Suprapubic skin (tissue), 4 donors: Measurements from ENCODE around the gene PDE9A. TPM values are rescaled to one million over a fixed set of nuclear protein-coding genes. Genes with fewer than 3 reads are reported as not detected.
A peak's percentile ranks its signal among the peaks of the same experiment; 100 is the strongest.

Experiments used
- DNase-seq, 2 donors: peaks; one replicate each; pipeline ENCODE4 v3.0.0-alpha.2; 2019; ENCODE audit warnings: low spot score in 2 of 2
- H3K27ac ChIP-seq: fragments of 200-600 bp; sonication (generic); one replicate; pipeline ENCODE4 v1.5.1; 2019
- H3K27me3 ChIP-seq: fragments of 200-600 bp; sonication (generic); one replicate; pipeline ENCODE4 v1.5.1; 2019
- H3K36me3 ChIP-seq: fragments of 200-600 bp; sonication (generic); one replicate; pipeline ENCODE4 v1.5.1; 2019
- H3K4me1 ChIP-seq: fragments of 200-600 bp; sonication (generic); one replicate; pipeline ENCODE4 v1.5.1; 2019
- H3K4me3 ChIP-seq: fragments of 200-600 bp; sonication (generic); one replicate; pipeline ENCODE4 v1.5.1; 2019; ENCODE audit warnings: mild to moderate bottlenecking
- H3K9me3 ChIP-seq: fragments of 200-600 bp; sonication (generic); one replicate; pipeline ENCODE4 v1.5.1; 2019
- EP300 ChIP-seq: sonication (generic); formaldehyde crosslinking; IDR thresholded peaks from one replicate; pipeline ENCODE4 v1.6.1; 2017; ENCODE audit warnings: antibody characterized with exemption
- POLR2A ChIP-seq, 2 donors: fragments of 450-650 bp; IDR thresholded peaks; one replicate each; pipeline ENCODE4 v1.6.1; 2017; ENCODE audit warnings: antibody characterized with exemption in 2 of 2, mild to moderate bottlenecking in 2 of 2, moderate library complexity in 2 of 2
- POLR2AphosphoS5 ChIP-seq, 3 donors: sonication (generic); formaldehyde crosslinking; IDR thresholded peaks; one replicate each; pipeline ENCODE4 v1.6.1; 2017; ENCODE audit warnings: antibody characterized with exemption in 3 of 3
- WGBS: methylation state at CpG from one replicate; pipeline ENCODE4 v1.1.5; 2018; 5-methylcytosine and 5-hydroxymethylcytosine counted together
- total RNA-seq, 4 donors: library from RNA; depleted of rRNA; stranded (reverse); fragments of >200 nt; gene quantifications; one replicate each; pipeline ENCODE4 v1.1.0, GENCODE V29; 2016
- TF ChIP-seq, protein P1 (sequence below), 2 donors: fragments of 200-600 bp in 1 of 2; fragments of 450-650 bp in 1 of 2; sonication (generic) in 1 of 2; IDR thresholded peaks; one replicate each; pipeline ENCODE4 v1.5.1; 2016 to 2019; ENCODE audit warnings: antibody characterized with exemption in 2 of 2, mild to moderate bottlenecking in 1 of 2, moderate library complexity in 1 of 2

Gene PDE9A
- total RNA-seq, 4 donors from 2014 or later, result 4.5 to 12.0 (median 7.1) TPM

DNA sequence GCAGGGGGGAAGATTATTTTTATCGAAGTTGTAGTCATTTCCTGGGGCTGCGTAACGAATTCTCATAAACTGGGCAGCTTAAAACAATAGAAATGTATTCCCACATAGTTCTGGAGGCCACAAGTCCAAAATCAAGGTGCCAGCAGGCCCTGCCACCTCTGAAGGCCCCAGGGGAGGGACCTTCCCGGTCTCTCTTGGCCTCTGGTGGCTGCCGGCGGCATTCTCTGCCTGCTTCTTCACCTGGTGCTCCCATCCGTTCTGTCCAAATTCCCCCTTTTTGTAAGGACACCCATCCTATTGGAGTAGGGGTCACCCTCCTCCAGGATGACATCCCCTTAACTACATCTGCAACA is 92.8 kb downstream of the PDE9A start:
- Histone ChIP-seq H3K9me3 (no peaks in the 10 kb centered on the region), H3K4me3 (no peak overlapping the region), H3K36me3 (no peaks in the 10 kb centered on the region), H3K27ac (peak overlapping the region; percentile 38), H3K27me3 (no peaks in the 10 kb centered on the region), H3K4me1 (peaks cover 11% of the 10 kb centered on the region)
- DNase-seq, result no peak
- WGBS, result 72% methylated on average over 7 of the region's 7 CpGs
- TF ChIP-seq, protein P1, sequence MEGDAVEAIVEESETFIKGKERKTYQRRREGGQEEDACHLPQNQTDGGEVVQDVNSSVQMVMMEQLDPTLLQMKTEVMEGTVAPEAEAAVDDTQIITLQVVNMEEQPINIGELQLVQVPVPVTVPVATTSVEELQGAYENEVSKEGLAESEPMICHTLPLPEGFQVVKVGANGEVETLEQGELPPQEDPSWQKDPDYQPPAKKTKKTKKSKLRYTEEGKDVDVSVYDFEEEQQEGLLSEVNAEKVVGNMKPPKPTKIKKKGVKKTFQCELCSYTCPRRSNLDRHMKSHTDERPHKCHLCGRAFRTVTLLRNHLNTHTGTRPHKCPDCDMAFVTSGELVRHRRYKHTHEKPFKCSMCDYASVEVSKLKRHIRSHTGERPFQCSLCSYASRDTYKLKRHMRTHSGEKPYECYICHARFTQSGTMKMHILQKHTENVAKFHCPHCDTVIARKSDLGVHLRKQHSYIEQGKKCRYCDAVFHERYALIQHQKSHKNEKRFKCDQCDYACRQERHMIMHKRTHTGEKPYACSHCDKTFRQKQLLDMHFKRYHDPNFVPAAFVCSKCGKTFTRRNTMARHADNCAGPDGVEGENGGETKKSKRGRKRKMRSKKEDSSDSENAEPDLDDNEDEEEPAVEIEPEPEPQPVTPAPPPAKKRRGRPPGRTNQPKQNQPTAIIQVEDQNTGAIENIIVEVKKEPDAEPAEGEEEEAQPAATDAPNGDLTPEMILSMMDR (IDR thresholded peaks at IDR 0.05), result no peak
- TF ChIP-seq EP300 (no peak), POLR2A (IDR thresholded peaks at IDR 0.05) (no peak), POLR2AphosphoS5 (IDR thresholded peaks at IDR 0.05) (no peak)

- H3K9me3 ChIP-seq, result no peaks in the 10 kb centered on the region
- H3K27me3 ChIP-seq, result no peaks in the 10 kb centered on the region
- no peaks in the 10 kb centered on the region for H3K36me3 ChIP-seq
- TF ChIP-seq POLR2AphosphoS5 (IDR thresholded peaks at IDR 0.05) (no peak), EP300 (no peak), POLR2A (IDR thresholded peaks at IDR 0.05) (no peak)
- TF ChIP-seq, protein P1 (IDR thresholded peaks at IDR 0.05), result no peak
- WGBS, result 69% methylated on average over 15 of the region's 21 CpGs
- peaks cover 11% of the 10 kb centered on the region for H3K4me1 ChIP-seq
- H3K27ac ChIP-seq, result peak overlapping the region; percentile 38
- no peak for DNase-seq
- H3K4me3 ChIP-seq, result no peak overlapping the region
Measured at GRCh38 chr21:42746593-42747275, 93.3 kb downstream of the PDE9A start.

DNA sequence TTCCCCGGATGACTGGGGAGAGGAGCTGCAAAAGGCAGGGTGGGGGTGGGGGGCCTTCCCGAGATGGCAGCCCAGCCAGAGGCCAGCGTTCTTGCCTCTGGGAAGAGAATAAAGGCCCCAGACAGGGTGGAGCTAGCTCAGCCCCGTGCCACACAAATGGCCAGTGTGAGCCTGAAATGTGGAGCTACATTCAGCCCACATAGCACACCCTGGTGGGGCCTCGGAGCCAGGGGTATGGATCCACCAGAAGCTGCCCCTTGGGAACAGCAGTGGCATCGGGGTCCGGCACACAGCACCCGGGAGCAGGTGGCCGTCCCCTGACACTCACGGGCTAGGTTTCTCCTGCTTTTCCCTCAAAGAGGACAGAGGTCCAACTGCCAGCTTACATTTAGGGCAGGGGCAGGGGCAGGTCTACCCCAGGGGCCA is 93.9 kb downstream of the PDE9A start:
- Histone ChIP-seq H3K27ac (peak overlapping the region; percentile 3), H3K36me3 (no peaks in the 10 kb centered on the region), H3K27me3 (no peaks in the 10 kb centered on the region), H3K4me1 (peaks cover 6% of the 10 kb centered on the region), H3K9me3 (no peaks in the 10 kb centered on the region), H3K4me3 (no peak overlapping the region)
- DNase-seq, result no peak
- TF ChIP-seq, protein P1 (IDR thresholded peaks at IDR 0.05), result no peak
- TF ChIP-seq POLR2A (IDR thresholded peaks at IDR 0.05) (no peak), POLR2AphosphoS5 (IDR thresholded peaks at IDR 0.05) (no peak), EP300 (no peak)
- WGBS, result 81% methylated on average over 8 of the region's 10 CpGs

DNA sequence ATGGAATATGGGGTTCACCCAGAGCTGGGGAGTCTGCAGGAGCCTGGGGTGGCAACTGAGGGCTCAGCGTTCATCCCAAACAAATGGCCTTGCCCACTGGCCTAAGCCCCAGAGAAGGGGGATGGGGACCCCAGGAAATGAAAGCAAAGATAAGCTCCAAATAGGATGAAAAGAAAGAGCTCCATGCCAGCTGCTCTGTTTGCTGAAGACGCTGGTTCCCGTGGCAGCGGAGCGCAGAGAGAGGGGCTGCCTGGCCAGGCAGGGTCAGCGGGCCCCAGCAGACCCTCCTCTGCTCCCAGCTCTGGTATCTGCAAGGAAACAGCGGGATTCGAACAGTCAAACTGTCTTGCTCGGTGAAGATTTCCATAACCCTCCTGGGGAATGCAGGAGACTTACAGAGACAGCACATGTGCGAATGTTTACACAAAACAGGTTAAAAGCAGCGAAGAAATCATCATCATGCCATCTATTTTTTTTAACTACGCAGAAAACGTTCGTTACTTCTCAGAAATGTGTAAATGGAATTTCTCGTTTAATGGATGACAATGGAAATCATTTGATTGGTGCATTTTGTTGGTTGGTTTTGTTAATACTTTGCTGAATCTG is 94.4 kb downstream of the PDE9A start:
- peaks cover 6% of the 10 kb centered on the region for H3K4me1 ChIP-seq
- 86% methylated on average over 15 of the region's 15 CpGs for WGBS
- H3K27ac ChIP-seq, result no peak overlapping the region
- no peak for DNase-seq
- no peaks in the 10 kb centered on the region for H3K36me3 ChIP-seq
- H3K4me3 ChIP-seq, result no peak overlapping the region
- no peaks in the 10 kb centered on the region for H3K9me3 ChIP-seq
- peak; percentile 24 for TF ChIP-seq EP300
- no peak for TF ChIP-seq POLR2AphosphoS5 (IDR thresholded peaks at IDR 0.05)
- H3K27me3 ChIP-seq, result no peaks in the 10 kb centered on the region

- no peak for DNase-seq
- Histone ChIP-seq H3K27ac (peak overlapping the region; percentile 51), H3K36me3 (no peaks in the 10 kb centered on the region), H3K27me3 (no peaks in the 10 kb centered on the region), H3K4me3 (no peak overlapping the region), H3K9me3 (no peaks in the 10 kb centered on the region), H3K4me1 (peaks cover 6% of the 10 kb centered on the region)
- 74% methylated on average over 13 of the region's 13 CpGs for WGBS
- peak; percentile 67 for TF ChIP-seq EP300
- TF ChIP-seq, protein P1 (IDR thresholded peaks at IDR 0.05), result no peak
Measured at GRCh38 chr21:42748620-42749176, 95.3 kb downstream of the PDE9A start.
